Activated CD4-positive, alpha-beta T cell treated with anti-CD3 and anti-CD28 coated beads, Interleukin-2, amount 50 U/mL, for 4 hours (primary cell): ENCODE results near the gene DDX25.
"Not testable (repeated sequence)": the region's sequence is repeated elsewhere in the genome, so short reads cannot be mapped to it uniquely, and the experiment has no call there.

Source experiments
- DNase-seq, 2 experiments: peaks; one replicate each; pipeline ENCODE4 v3.0.0-alpha.2; 2020

DDX25 gene

DNA sequence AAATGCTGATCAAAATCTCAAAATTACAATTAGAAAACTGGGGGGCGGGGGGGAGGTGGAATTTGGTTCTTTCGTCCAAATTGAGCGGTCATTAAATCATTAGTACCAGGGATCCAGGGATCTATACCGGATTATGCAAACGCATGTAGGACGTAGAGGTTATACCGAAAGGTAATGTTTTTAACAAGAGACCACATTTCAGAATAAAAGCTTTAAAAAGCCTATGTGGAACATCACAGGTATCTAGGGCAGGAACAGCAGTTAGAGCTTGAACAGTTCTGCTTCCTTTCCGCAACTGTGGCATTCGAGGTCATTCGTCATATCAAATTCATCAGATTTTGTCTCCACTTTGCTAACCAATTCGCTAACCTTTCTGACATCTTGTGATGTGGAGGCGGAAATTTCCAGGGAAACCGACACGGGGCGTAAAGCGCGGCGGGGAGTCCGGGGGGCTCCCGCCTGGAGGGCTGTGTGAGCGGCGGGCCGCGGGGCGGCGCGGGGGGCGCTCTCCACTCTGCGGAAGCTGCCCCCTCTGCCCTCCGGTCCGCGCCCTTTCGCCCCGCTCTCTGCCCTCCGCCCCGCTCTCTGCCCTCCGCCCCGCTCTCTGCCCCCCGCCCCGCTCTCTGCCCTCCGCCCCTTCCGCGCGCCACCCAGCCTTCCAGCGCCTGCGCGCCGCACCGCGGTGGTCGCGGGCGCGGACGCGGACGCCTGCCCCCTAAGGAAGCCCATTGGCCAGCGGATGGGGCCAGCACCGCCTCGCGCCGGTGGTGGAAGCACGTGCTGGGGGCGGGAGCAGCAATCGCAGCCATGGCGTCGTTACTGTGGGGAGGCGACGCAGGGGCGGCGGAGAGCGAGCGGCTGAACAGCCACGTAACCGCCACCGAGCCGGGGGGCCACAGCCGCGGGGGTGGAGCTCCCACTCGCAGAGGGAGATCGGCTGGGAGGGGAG, at the start of gene DDX25:
DDX25 (plus strand) TSS at position 798 of the 949 bp plus-strand sequence; CDS start at position 808, 10 bp downstream.
- no peak for DNase-seq

- DNase-seq, result not testable (repeated sequence)
Observed at GRCh38 chr11:125857670-125858069, 46.6 kb upstream of the DDX25 start.

DNA sequence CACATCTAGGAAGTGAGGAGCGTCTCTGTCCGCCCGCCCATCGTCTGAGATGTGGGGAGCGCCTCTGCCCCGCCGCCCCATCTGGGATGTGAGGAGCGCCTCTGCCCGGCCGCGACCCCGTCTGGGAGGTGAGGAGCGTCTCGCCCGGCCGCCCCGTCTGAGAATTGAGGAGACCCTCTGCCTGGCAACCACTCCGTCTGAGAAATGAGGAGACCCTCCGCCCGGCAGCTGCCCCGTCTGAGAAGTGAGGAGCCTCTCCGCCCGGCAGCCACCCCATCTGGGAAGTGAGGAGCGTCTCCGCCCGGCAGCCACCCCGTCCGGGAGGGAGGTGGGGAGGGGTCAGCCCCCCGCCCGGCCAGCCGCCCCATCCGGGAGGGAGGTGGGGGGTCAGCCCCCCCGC, 41.5 kb upstream of the DDX25 start:
- DNase-seq, result not testable (repeated sequence)

DNA sequence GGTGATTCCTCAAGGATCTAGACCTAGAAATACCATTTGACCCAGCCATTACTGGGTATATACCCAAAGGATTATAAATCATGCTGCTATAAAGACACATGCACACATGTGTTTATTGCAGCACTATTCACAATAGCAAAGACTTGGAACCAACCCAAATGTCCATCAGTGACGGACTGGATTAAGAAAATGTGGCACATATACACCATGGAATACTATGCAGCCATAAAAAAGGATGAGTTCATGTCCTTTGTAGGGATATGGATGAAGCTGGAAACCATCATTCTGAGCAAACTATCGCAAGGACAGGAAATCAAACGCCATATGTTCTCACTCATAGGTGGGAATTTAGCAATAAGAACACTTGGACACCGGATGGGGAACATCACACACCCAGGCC, 39.0 kb upstream of the DDX25 start:
- not testable (repeated sequence) for DNase-seq

DNA sequence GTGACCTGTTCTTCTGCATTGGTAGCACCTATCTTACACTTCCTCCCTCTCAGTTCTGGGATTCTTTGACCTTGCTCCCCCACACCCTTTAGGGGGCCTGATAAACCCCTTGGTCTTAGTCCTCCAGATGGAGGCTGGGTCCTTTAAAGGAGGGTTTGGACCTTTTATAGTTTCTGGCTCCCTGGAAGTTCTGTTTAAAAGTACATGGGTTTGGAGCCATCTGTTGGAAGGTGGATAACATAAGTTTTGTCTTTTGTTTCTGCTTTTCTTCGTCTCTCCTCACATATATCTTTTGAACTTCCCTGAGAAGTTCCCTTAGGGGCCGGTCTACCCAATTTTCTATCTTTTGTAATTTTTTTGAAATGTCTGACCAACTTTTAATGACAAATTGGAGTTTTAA, 34.8 kb upstream of the DDX25 start:
- no peak for DNase-seq

GRCh38 chr11:125871391-125872137, 32.7 kb upstream of the DDX25 start:
- no peak for DNase-seq

DNA sequence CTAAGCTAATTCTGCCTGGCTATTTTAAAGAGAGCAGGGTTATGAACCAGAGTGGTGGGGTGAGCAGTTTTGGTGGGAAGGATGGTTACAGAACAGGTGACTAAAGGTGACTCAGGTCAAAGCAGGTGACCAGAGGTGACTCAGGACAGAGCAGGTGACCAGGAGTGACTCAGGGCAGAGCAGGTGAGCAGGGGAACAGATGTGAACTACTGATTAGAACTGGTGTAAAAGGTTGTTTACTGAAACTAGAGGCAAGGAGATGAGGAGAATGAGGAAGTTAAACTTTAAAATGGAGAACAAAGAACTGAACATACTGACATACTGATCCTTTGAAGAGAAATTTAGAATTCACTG, 32.2 kb upstream of the DDX25 start:
- DNase-seq, result no peak

- no peak for DNase-seq
Observed at GRCh38 chr11:125873881-125874555, 30.3 kb upstream of the DDX25 start.

GRCh38 chr11:125874556-125875124, 29.7 kb upstream of the DDX25 start:
- peak; percentile 11 to 22 for DNase-seq

- no peak for DNase-seq
Observed at GRCh38 chr11:125881291-125881690, 23.0 kb upstream of the DDX25 start.

- DNase-seq, result no peak
Observed at GRCh38 chr11:125883375-125883774, 20.9 kb upstream of the DDX25 start.

GRCh38 chr11:125886997-125887372, 17.3 kb upstream of the DDX25 start:
- peak; percentile 22 to 27 for DNase-seq

DNA sequence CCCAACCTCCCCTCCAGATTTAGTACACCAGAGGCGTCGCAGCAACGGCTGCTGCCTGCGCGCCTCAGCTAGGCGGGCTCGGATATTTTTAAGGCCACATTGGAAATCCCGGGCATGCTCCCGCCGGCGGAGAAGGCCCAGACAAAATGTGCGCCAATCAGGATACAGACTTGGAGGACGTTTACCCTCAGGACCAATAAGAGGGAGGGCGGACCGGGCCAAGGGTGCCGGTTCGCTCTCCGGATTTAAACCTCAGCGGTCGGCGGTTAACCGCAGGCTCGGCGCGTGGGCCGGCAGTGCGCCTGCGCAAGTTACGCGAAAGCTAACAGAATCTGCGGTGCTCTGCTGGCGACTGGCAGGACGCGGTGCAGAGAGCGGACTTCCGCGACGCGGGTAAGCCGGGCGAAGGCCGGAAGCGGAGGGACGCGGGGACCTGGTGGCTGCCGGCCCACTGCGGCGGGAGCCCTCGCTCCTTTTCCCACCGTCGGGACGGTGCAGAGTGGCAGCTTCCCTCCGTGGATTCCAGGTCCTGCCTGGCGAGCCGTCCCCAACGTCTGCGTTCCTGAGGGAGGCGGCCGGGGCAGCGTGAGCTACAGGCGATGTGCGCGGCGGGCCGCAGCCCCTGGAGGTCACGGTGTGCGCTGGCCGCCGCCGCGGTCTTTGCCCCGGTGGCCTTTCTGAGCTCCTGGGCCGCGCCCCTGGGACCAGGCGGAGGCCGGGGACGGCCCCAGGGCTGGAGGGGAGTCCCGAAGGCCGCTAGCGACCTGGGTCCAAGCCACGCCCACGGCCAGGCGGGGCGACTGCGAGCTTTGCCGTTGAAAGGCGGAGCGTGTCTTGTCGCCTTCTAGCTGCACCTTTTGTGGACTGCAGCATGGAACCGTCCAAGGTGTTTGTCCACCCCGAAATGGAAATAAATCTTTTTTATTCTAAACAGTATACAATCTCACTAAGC, 16.7 kb upstream of the DDX25 start, which contains the start of gene HYLS1:
HYLS1 (plus strand) TSS at position 296 of the 952 bp plus-strand sequence. CDS start 11,701 bp downstream, outside the sequence.
- peak; percentile 89 for DNase-seq

GRCh38 chr11:125890447-125891100, 13.7 kb upstream of the DDX25 start:
- no peak for DNase-seq

DNA sequence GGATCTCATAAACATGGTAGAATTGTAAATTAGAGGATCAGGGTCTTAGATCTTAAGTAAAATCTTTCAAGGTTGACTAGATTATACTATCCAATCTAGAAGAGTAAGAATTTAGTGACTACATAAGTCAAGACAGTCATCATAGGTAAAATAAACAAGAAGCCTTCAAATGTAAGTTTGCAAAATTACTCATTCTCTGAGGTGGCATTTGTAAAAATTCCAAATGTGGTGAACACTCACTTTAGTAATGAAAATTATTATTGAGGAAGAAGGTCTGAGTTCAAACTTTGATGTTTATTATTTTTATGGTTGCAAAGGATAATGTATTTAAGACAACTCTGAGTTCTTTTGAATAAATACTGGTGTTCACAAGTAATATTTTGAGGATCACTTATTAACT, 12.2 kb upstream of the DDX25 start:
- DNase-seq, result no peak

- no peak for DNase-seq
Observed at GRCh38 chr11:125892994-125893393, 11.3 kb upstream of the DDX25 start.

DNA sequence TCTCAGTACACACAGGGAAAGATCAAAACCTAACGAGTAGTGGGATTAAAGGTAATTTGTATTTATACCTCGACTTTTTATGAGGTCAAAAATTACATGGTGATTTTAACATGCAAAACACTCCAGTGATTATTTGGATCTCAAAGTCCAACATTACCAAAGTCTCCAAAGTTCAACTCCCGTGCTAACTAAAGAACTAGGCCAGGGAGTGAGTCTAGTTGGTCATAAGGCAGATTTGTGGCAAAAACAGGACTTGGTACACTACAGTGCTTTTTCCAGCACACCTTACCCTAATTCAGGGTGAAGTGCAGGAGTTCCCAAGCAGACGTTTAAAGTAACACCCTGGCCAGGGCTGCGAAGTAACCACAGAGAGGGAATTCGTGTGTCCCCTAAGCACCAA, 2.4 kb upstream of the DDX25 start:
- DNase-seq, result no peak

- no peak for DNase-seq
Observed at GRCh38 chr11:125902277-125902926, 1.9 kb upstream of the DDX25 start.

- DNase-seq, result peak; percentile 87 to 88
Observed at GRCh38 chr11:125902927-125903710, 1.2 kb upstream of the DDX25 start, which contains the start of gene PUS3. Gene PUS3 (minus strand): TSS chr11:125903206. CDS start chr11:125896284, 6,922 bp downstream.

GRCh38 chr11:125904678-125905077, 370 bp downstream of the DDX25 start:
- no peak for DNase-seq
